Measurements from ENCODE around the gene CNTNAP4. TPM values are rescaled to one million over a fixed set of nuclear protein-coding genes. Genes with fewer than 3 reads are reported as not detected.

CNTNAP4 gene
- total RNA-seq, 4 donors from 2014 or later: 0.51 to 1.5 (median 0.82) TPM; not detected in 1

DNA sequence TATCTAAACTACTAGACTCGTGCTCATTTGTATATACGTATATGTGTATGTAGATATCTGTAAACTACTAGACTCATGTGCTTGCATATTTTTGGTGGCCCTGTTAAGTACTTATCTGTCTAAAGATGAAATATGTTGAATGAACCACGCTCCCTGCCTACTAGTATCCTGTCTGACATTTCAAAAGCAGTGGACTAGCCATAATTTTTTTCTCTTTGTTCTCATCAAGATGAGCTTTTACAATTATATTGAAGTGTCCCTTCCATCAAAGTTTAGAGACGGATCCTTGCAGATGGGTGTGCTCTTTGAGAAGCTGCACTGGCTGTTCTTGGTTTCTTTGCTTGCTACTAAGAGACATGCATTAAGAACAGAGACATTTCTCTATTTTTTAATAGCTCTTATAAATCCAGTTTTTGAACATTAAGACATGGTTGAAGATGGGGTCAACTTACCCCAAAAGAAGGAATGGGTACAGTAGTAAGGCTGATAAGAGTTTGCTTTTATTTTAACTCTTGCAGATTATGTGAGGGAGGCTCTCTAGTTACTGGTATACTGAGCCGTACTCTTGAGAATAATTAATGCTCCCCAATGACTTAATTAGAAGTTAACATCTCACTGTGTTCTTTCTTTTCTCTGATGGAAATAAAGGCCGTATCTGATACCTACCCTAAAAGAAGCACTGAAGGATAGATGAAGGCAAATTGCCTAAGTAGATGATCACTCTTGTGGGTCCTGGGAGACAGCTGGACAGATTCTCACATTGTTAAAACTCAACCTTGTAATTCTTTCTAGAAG lies 3.4 kb downstream of the CNTNAP4 start:
- TF ChIP-seq, protein P1, sequence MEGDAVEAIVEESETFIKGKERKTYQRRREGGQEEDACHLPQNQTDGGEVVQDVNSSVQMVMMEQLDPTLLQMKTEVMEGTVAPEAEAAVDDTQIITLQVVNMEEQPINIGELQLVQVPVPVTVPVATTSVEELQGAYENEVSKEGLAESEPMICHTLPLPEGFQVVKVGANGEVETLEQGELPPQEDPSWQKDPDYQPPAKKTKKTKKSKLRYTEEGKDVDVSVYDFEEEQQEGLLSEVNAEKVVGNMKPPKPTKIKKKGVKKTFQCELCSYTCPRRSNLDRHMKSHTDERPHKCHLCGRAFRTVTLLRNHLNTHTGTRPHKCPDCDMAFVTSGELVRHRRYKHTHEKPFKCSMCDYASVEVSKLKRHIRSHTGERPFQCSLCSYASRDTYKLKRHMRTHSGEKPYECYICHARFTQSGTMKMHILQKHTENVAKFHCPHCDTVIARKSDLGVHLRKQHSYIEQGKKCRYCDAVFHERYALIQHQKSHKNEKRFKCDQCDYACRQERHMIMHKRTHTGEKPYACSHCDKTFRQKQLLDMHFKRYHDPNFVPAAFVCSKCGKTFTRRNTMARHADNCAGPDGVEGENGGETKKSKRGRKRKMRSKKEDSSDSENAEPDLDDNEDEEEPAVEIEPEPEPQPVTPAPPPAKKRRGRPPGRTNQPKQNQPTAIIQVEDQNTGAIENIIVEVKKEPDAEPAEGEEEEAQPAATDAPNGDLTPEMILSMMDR (IDR thresholded peaks at IDR 0.05; ENCODE audit: low read depth): no peak

DNA sequence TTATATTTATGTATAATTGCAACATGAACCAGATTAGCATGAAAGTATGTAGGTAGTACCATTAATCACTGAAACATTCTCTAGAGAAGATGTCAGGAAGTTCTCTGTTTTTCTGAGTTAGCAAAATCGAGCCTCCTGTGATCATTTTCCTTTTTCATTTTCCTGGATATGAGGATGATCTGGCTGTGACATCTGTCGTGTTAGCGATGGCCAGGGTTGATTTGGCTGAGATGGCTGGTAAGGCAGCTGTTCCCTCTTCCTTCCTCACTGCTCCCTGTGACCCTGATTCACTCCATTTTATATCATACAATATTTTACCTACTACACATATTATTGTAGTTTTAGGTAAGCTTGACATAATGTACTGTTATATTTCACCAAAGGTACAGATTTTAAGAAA lies 10.3 kb downstream of the CNTNAP4 start:
- TF ChIP-seq, protein P1 (IDR thresholded peaks at IDR 0.05; ENCODE audit: low read depth): no peak

DNA sequence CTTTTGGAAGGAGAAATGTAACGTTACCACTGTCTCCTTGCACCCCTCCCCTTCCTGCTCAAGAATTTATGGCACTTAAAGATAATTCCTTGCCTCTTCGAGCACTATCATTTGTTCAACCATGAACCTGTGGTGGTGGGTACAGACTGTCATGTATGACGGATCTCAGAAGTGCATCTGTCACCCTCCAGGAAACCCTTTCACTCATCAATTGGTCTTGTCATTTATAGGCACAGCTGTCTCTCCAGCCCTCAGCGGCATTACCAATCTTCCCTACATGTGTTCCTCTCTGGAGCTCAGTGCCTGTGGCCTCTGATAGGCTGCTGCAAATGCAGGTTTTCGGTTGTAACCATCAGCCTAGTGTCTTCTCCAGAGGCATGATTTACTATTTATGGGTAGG lies 15.0 kb downstream of the CNTNAP4 start:
- TF ChIP-seq, protein P1 (IDR thresholded peaks at IDR 0.05; ENCODE audit: low read depth): no peak

DNA sequence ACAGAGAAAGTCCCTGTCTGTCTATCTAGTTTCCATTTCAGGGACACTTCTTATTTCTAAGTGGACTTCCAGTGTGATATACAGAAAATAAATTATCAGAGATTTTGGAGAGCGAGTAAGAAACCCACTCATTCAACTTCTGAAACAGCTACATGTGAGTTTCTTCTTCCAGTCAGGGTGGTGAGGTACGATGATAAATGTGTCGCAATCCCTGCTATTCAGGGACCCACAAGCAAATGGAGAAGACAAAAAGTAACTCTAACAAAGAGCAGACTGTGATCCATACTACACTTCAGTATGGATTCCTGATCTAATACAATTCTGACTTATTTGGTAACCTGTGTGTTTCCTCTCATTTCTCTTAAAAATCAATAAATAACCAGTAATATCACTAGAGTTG lies 16.8 kb downstream of the CNTNAP4 start:
- TF ChIP-seq, protein P1 (IDR thresholded peaks at IDR 0.05; ENCODE audit: low read depth): no peak

DNA sequence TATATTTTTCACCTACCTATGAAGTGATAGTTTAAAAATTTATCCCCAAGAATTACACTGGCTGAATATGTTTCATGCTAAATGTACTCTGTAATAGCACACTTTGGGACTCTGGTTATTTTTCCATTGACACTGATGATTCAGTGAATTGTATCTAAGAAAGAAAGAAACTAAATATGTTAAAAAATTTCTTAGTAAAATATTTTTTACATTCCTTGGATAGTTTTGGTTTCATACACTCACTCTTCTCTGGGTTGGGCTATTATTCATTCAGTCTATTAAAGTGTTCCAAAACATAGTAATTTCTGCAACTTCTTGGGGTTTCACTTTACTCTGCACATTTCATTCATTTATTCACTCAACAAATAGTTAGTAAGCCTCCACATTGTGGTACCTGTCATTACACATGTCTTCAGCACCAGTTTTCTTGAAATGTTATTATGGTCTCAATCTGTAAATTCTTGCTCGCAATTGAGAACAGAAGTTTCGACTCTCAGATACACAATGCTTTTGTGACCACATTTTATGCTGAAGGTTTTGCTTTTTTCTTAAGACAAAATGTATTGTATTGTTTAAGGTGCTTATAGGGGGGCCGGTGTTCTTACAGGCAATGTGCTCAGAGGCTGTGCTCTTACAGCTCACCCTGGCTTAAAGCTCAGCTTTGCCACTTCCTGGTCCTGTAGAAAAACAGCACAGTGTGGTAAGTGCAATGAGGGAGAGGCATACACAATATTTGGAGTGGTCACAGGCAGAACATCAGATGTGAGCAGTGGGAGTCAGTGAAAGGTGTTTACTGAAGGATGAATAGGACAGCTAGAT lies 17.4 kb downstream of the CNTNAP4 start:
- TF ChIP-seq, protein P1 (IDR thresholded peaks at IDR 0.05; ENCODE audit: low read depth): no peak

DNA sequence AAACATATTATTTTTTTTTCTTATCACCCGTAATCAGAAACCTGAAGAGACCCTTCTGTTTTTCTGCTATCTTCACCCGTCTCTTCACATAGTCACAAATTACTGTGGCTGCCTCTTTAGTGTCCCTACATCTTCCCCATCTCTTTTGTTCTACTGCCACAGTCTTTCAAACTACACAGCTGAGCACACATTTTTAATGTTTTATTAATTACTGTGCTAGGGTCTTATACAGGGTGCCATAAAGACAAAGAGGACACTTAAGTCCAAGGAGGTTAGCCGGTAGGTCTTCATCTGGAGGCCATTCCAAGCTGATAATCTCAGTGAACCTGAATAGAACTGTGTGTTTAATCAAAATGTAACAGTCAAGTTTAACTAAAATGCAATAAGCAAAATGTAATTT lies 20.7 kb downstream of the CNTNAP4 start:
- TF ChIP-seq, protein P1 (IDR thresholded peaks at IDR 0.05; ENCODE audit: low read depth): no peak

DNA sequence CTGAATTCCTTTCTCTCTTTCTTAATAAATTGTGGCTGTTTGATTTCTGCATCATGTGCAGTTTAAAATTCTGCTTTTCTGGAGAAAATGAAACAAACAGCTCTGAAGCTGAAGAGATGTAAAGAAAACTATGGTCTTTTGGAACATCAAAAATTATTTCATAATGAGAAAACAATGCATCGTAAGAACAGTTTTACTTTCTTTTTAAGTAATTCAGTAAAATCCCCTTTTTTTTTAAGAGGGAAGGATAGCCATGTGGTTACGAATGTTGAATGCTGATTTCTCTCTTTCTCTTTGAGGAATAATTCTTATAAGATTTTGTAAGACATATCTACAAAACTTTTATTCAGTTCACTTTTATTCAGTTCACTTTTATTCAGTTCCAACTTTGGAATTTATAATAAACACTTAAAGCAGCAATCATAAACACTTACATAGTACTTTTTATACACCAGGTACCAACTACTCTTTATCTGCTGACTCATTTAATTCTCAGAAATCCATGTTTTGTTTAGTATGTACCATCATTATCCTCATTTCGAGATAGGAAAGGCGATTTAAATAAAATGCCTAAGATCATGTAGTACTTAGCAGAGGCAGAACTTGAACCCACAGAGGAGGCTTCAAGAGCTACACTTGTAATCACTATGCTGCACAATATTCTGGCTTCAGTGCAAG lies 26.6 kb downstream of the CNTNAP4 start:
- TF ChIP-seq, protein P1 (IDR thresholded peaks at IDR 0.05; ENCODE audit: low read depth): no peak
